ENCODE measurements around the gene PTPRK. TPM values are rescaled to one million over a fixed set of nuclear protein-coding genes. Genes with fewer than 3 reads are reported as not detected.

PTPRK gene
- total and polyA plus RNA-seq, 2 donors (not counting 1 experiment from before 2014, with no cell fraction given): 19.4 to 75.5 TPM

GRCh38 chr6:128171182-128171581 is 349.2 kb downstream of the PTPRK start:
- no peak overlapping the region for H3K4me3 ChIP-seq (replicated peaks in 1 of 4; ENCODE audit: control extremely low read depth in 1 of 4, insufficient read depth in 1 of 4, low read depth in 3 of 4, low read length in 4 of 4)
- no peak overlapping the region for H3K4me2 ChIP-seq (ENCODE audit: extremely low read depth, insufficient read depth, low read length)
- no peaks in the 10 kb centered on the region for H4K20me1 ChIP-seq (ENCODE audit: control insufficient read depth, extremely low read depth, insufficient read depth, low read length)
- DNase-seq (ENCODE audit: low read depth in 2 of 2): no peak
- no peak overlapping the region for H3K27ac ChIP-seq (ENCODE audit: insufficient read depth, low read length)
- TF ChIP-seq EZH2 (IDR thresholded peaks at IDR 0.05; ENCODE audit: low read length, missing control alignments): no peak
- no peaks in the 10 kb centered on the region for H3K79me2 ChIP-seq (ENCODE audit: control insufficient read depth, insufficient read depth, low read length)
- no peaks in the 10 kb centered on the region for H3K9me3 ChIP-seq (ENCODE audit: control insufficient read depth, insufficient read depth, low read depth, low read length)
- H3K9ac ChIP-seq (ENCODE audit: insufficient read depth, low read length): no peak overlapping the region
- H3K36me3 ChIP-seq (ENCODE audit: control insufficient read depth, insufficient read depth, low read length): no peaks in the 10 kb centered on the region
- no peaks in the 10 kb centered on the region for H3K4me1 ChIP-seq (ENCODE audit: control insufficient read depth, extremely low read depth, insufficient read depth, low read length)
- no peak overlapping the region for H2AFZ ChIP-seq (ENCODE audit: low read length)
- no peaks in the 10 kb centered on the region for H3K27me3 ChIP-seq (ENCODE audit: control insufficient read depth, insufficient read depth, low read length)

- Histone ChIP-seq H3K27ac (ENCODE audit: insufficient read depth, low read length) (no peak overlapping the region), H3K36me3 (ENCODE audit: control insufficient read depth, insufficient read depth, low read length) (no peaks in the 10 kb centered on the region), H4K20me1 (ENCODE audit: control insufficient read depth, extremely low read depth, insufficient read depth, low read length) (no peaks in the 10 kb centered on the region), H3K9me3 (ENCODE audit: control insufficient read depth, insufficient read depth, low read depth, low read length) (no peaks in the 10 kb centered on the region), H3K4me2 (ENCODE audit: extremely low read depth, insufficient read depth, low read length) (no peak overlapping the region), H3K4me3 (replicated peaks in 1 of 4; ENCODE audit: control extremely low read depth in 1 of 4, insufficient read depth in 1 of 4, low read depth in 3 of 4, low read length in 4 of 4) (no peak overlapping the region), H3K4me1 (ENCODE audit: control insufficient read depth, extremely low read depth, insufficient read depth, low read length) (no peaks in the 10 kb centered on the region), H3K27me3 (ENCODE audit: control insufficient read depth, insufficient read depth, low read length) (no peaks in the 10 kb centered on the region), H3K9ac (ENCODE audit: insufficient read depth, low read length) (no peak overlapping the region), H2AFZ (ENCODE audit: low read length) (no peak overlapping the region), H3K79me2 (ENCODE audit: control insufficient read depth, insufficient read depth, low read length) (no peaks in the 10 kb centered on the region)
- no peak for TF ChIP-seq EZH2 (IDR thresholded peaks at IDR 0.05; ENCODE audit: low read length, missing control alignments)
- no peak for TF ChIP-seq CTCF (conservative IDR thresholded peaks at IDR 0.05 in 1 of 2, IDR thresholded peaks at IDR 0.05 in 1 of 2; ENCODE audit: low read depth in 1 of 2, low read length in 2 of 2)
- DNase-seq (ENCODE audit: low read depth in 2 of 2): peak in 1 of 2 donors; percentile 4
Observed at GRCh38 chr6:128168244-128168643, 352.2 kb downstream of the PTPRK start.

GRCh38 chr6:128167552-128167951 is 352.8 kb downstream of the PTPRK start:
- Histone ChIP-seq H3K4me1 (ENCODE audit: control insufficient read depth, extremely low read depth, insufficient read depth, low read length) (no peaks in the 10 kb centered on the region), H4K20me1 (ENCODE audit: control insufficient read depth, extremely low read depth, insufficient read depth, low read length) (no peaks in the 10 kb centered on the region), H3K4me2 (ENCODE audit: extremely low read depth, insufficient read depth, low read length) (no peak overlapping the region), H2AFZ (ENCODE audit: low read length) (no peak overlapping the region), H3K27ac (ENCODE audit: insufficient read depth, low read length) (no peak overlapping the region), H3K27me3 (ENCODE audit: control insufficient read depth, insufficient read depth, low read length) (no peaks in the 10 kb centered on the region), H3K9me3 (ENCODE audit: control insufficient read depth, insufficient read depth, low read depth, low read length) (no peaks in the 10 kb centered on the region), H3K9ac (ENCODE audit: insufficient read depth, low read length) (no peak overlapping the region), H3K79me2 (ENCODE audit: control insufficient read depth, insufficient read depth, low read length) (no peaks in the 10 kb centered on the region), H3K4me3 (replicated peaks in 1 of 4; ENCODE audit: control extremely low read depth in 1 of 4, insufficient read depth in 1 of 4, low read depth in 3 of 4, low read length in 4 of 4) (no peak overlapping the region), H3K36me3 (ENCODE audit: control insufficient read depth, insufficient read depth, low read length) (no peaks in the 10 kb centered on the region)
- TF ChIP-seq CTCF (conservative IDR thresholded peaks at IDR 0.05 in 1 of 2, IDR thresholded peaks at IDR 0.05 in 1 of 2; ENCODE audit: low read depth in 1 of 2, low read length in 2 of 2) (no peak), EZH2 (IDR thresholded peaks at IDR 0.05; ENCODE audit: low read length, missing control alignments) (no peak)
- peak in 1 of 2 donors; percentile 6 for DNase-seq (ENCODE audit: low read depth in 2 of 2)

Measured in fibroblast of lung (primary cell).